Ovary (tissue), 3 donors: ENCODE data around the gene GRID1.

ENCODE experiments used
- POLR2A ChIP-seq: fragments of 450-650 bp; IDR thresholded peaks from one replicate; pipeline ENCODE4 v1.6.1; 2017; ENCODE audit warnings: antibody characterized with exemption, mild to moderate bottlenecking, moderate library complexity
- TF ChIP-seq, protein P1 (sequence below), 3 donors: fragments of 450-650 bp in 2 of 3; fragments of 200-600 bp in 1 of 3; IDR thresholded peaks; one replicate each; pipeline versions ENCODE4 v1.5.1 to v1.8.0; 2016 to 2022; ENCODE audit warnings: antibody characterized with exemption in 3 of 3, mild to moderate bottlenecking in 1 of 3
- donor health status: DM: no; HTN: no; CAD: no.

DNA sequence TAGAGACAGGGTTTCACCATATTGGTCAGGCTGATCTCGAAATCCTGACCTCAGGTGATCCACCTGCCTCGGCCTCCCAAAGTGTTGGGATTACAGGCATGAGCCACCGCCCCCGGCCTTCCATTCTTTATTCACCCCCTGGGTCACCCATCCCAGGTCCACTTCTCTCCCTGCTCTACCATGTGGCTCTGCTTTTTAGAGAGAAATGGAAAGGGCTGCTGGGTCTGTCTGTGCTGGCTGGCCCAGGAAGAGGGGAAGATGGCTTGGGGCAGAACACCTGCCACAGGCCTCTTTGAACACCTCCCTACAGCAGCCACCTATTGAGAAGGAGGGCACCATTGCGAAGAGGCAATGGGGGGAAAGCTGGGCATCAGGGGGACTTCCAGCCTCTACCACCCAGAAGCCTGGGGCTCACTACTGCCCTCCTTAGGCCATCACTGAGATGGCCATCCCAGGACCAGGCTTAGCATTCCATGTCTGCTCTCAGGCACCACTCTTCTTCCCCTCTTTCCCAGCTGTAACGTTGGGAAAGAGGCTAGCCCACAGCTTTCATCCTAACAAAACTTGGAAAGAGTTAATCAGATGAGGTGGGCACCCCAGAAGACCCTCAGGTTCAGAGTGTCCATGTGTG, 256.3 kb downstream of the GRID1 start:
- TF ChIP-seq POLR2A, result no peak
- TF ChIP-seq, protein P1, sequence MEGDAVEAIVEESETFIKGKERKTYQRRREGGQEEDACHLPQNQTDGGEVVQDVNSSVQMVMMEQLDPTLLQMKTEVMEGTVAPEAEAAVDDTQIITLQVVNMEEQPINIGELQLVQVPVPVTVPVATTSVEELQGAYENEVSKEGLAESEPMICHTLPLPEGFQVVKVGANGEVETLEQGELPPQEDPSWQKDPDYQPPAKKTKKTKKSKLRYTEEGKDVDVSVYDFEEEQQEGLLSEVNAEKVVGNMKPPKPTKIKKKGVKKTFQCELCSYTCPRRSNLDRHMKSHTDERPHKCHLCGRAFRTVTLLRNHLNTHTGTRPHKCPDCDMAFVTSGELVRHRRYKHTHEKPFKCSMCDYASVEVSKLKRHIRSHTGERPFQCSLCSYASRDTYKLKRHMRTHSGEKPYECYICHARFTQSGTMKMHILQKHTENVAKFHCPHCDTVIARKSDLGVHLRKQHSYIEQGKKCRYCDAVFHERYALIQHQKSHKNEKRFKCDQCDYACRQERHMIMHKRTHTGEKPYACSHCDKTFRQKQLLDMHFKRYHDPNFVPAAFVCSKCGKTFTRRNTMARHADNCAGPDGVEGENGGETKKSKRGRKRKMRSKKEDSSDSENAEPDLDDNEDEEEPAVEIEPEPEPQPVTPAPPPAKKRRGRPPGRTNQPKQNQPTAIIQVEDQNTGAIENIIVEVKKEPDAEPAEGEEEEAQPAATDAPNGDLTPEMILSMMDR (IDR thresholded peaks at IDR 0.05), result no peak
